Endometrium (tissue), 2 donors: ENCODE data around the gene CAPN5.

Source experiments
- FAIRE-seq: peaks from 2 replicates; lab custom pipeline; 2012; peaks lifted over from hg19 to GRCh38; lab: Jason Lieb, UNC
- donor health status: control.
- donor health status: control.

The CAPN5 gene

GRCh38 chr11:77175021-77175842 is 108.5 kb downstream of the CAPN5 start:
- FAIRE-seq: no peak
